ENCODE data around the gene NSUN7.

DNA sequence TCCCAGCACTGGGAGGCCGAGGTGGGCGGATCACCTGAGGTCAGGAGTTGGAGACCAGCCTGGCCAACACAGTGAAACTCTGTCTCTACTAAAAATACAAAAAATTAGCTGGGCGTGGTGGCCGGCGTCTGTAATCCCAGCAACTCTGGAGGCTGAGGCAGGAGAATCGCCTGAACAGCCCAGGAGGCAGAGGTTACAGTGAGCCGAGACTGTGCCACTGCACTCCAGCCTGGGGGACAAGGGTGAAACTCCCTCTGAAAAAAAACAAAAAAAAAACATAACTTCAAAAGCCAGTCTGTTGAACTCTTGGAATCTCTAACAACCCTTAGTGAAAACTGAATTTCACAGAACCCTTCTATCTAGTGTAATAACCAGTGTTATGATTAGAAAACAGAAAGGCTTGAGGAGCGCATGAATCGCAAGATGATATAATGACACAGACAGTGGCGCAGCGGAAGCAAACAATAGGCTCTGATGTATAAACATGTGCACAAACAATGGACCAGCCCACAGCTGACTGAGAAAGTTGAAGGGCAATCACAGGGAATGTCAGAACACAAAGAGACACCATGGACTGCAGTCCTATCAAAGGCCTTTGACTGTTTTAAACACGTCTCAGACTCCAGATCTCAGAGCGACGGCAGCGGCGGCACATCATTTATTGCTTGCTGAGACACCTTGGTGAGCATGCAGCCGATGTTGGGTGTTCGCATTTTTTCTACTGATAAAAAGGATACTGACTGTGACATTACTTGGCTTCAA, 81.6 kb downstream of the NSUN7 start:
- TF ChIP-seq, protein P1, sequence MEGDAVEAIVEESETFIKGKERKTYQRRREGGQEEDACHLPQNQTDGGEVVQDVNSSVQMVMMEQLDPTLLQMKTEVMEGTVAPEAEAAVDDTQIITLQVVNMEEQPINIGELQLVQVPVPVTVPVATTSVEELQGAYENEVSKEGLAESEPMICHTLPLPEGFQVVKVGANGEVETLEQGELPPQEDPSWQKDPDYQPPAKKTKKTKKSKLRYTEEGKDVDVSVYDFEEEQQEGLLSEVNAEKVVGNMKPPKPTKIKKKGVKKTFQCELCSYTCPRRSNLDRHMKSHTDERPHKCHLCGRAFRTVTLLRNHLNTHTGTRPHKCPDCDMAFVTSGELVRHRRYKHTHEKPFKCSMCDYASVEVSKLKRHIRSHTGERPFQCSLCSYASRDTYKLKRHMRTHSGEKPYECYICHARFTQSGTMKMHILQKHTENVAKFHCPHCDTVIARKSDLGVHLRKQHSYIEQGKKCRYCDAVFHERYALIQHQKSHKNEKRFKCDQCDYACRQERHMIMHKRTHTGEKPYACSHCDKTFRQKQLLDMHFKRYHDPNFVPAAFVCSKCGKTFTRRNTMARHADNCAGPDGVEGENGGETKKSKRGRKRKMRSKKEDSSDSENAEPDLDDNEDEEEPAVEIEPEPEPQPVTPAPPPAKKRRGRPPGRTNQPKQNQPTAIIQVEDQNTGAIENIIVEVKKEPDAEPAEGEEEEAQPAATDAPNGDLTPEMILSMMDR (IDR thresholded peaks at IDR 0.05; ENCODE audit: low read depth, low read length, missing input control), result no peak
- TF ChIP-seq, protein P2, sequence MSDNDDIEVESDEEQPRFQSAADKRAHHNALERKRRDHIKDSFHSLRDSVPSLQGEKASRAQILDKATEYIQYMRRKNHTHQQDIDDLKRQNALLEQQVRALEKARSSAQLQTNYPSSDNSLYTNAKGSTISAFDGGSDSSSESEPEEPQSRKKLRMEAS (IDR thresholded peaks at IDR 0.05), result no peak
- TF ChIP-seq RAD21 (IDR thresholded peaks at IDR 0.05) (no peak), GABPA (IDR thresholded peaks at IDR 0.05 in 1 of 2, conservative IDR thresholded peaks at IDR 0.05 in 1 of 2) (no peak), FOXA1 (IDR thresholded peaks at IDR 0.05) (no peak), YY1 (IDR thresholded peaks at IDR 0.05) (no peak), TAF1 (conservative IDR thresholded peaks at IDR 0.05) (no peak)
- TF ChIP-seq, protein P3, sequence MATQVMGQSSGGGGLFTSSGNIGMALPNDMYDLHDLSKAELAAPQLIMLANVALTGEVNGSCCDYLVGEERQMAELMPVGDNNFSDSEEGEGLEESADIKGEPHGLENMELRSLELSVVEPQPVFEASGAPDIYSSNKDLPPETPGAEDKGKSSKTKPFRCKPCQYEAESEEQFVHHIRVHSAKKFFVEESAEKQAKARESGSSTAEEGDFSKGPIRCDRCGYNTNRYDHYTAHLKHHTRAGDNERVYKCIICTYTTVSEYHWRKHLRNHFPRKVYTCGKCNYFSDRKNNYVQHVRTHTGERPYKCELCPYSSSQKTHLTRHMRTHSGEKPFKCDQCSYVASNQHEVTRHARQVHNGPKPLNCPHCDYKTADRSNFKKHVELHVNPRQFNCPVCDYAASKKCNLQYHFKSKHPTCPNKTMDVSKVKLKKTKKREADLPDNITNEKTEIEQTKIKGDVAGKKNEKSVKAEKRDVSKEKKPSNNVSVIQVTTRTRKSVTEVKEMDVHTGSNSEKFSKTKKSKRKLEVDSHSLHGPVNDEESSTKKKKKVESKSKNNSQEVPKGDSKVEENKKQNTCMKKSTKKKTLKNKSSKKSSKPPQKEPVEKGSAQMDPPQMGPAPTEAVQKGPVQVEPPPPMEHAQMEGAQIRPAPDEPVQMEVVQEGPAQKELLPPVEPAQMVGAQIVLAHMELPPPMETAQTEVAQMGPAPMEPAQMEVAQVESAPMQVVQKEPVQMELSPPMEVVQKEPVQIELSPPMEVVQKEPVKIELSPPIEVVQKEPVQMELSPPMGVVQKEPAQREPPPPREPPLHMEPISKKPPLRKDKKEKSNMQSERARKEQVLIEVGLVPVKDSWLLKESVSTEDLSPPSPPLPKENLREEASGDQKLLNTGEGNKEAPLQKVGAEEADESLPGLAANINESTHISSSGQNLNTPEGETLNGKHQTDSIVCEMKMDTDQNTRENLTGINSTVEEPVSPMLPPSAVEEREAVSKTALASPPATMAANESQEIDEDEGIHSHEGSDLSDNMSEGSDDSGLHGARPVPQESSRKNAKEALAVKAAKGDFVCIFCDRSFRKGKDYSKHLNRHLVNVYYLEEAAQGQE (IDR thresholded peaks at IDR 0.05), result no peak
- TF ChIP-seq, protein P4, sequence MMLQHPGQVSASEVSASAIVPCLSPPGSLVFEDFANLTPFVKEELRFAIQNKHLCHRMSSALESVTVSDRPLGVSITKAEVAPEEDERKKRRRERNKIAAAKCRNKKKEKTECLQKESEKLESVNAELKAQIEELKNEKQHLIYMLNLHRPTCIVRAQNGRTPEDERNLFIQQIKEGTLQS (IDR thresholded peaks at IDR 0.05), result no peak
